Gastroesophageal sphincter (tissue), 4 donors: ENCODE data around the gene OCA2. TPM values are rescaled to one million over a fixed set of nuclear protein-coding genes. Genes with fewer than 3 reads are reported as not detected.

Experiments used
- ATAC-seq: fragments of 150-250 bp; one replicate; pipeline ENCODE4 v1.9.1; 2016; ENCODE audit warnings: mild to moderate bottlenecking, moderate library complexity
- H3K27ac ChIP-seq, 4 donors: fragments of 200-600 bp; sonication (generic) in 3 of 4; 1 replicate in 3 of 4; 2 replicates in 1 of 4; pipeline ENCODE4 v1.5.1; 2016 to 2019
- H3K27me3 ChIP-seq: fragments of 200-600 bp; sonication (generic); one replicate; pipeline ENCODE4 v1.5.1; 2019
- H3K36me3 ChIP-seq, 2 donors: fragments of 200-600 bp; sonication (generic); one replicate each; pipeline ENCODE4 v1.5.1; 2019; ENCODE audit warnings: control low read depth in 1 of 2
- H3K4me1 ChIP-seq, 3 donors: fragments of 200-600 bp; sonication (generic); 1 replicate in 2 of 3; 2 replicates in 1 of 3; pipeline ENCODE4 v1.5.1; 2016 to 2019; ENCODE audit warnings: control low read depth in 2 of 3
- H3K4me3 ChIP-seq, 2 donors: fragments of 200-600 bp; sonication (generic); one replicate each; pipeline ENCODE4 v1.5.1; 2019; ENCODE audit warnings: mild to moderate bottlenecking in 1 of 2, moderate library complexity in 1 of 2
- H3K9me3 ChIP-seq, 3 donors: fragments of 200-600 bp; sonication (generic); one replicate each; pipeline ENCODE4 v1.5.1; 2017 to 2019; ENCODE audit warnings: control low read depth in 2 of 3
- EP300 ChIP-seq: sonication (generic); formaldehyde crosslinking; IDR thresholded peaks from one replicate; pipeline ENCODE4 v1.6.1; 2017; ENCODE audit warnings: antibody characterized with exemption, mild to moderate bottlenecking
- POLR2A ChIP-seq, 2 donors: fragments of 450-650 bp; IDR thresholded peaks; one replicate each; pipeline ENCODE4 v1.6.1; 2017; ENCODE audit warnings: antibody characterized with exemption in 2 of 2, mild to moderate bottlenecking in 2 of 2, moderate library complexity in 1 of 2
- POLR2AphosphoS5 ChIP-seq: sonication (generic); formaldehyde crosslinking; IDR thresholded peaks from one replicate; pipeline ENCODE4 v1.6.1; 2017; ENCODE audit warnings: antibody characterized with exemption
- WGBS, 2 donors: methylation state at CpG; one replicate each; pipeline ENCODE4 v1.1.5; 2018; ENCODE audit warnings: low coverage in 1 of 2; 5-methylcytosine and 5-hydroxymethylcytosine counted together
- total RNA-seq, 4 donors: library from RNA; depleted of rRNA; stranded (reverse); fragments of >200 nt; gene quantifications; one replicate each; pipeline ENCODE4 v1.1.0, GENCODE V29; 2016
- TF ChIP-seq, protein P1 (sequence below), 4 experiments: fragments of 200-600 bp in 2 of 4; fragments of 450-650 bp in 2 of 4; sonication (generic) in 1 of 4; IDR thresholded peaks; one replicate each; pipeline ENCODE4 v1.5.1; 2017 to 2019; ENCODE audit warnings: antibody characterized with exemption in 4 of 4, mild to moderate bottlenecking in 2 of 4, moderate library complexity in 2 of 4

OCA2 gene
- total RNA-seq, 4 donors from 2014 or later = 0.40 to 2.0 (median 1.1) TPM; not detected in 1

DNA sequence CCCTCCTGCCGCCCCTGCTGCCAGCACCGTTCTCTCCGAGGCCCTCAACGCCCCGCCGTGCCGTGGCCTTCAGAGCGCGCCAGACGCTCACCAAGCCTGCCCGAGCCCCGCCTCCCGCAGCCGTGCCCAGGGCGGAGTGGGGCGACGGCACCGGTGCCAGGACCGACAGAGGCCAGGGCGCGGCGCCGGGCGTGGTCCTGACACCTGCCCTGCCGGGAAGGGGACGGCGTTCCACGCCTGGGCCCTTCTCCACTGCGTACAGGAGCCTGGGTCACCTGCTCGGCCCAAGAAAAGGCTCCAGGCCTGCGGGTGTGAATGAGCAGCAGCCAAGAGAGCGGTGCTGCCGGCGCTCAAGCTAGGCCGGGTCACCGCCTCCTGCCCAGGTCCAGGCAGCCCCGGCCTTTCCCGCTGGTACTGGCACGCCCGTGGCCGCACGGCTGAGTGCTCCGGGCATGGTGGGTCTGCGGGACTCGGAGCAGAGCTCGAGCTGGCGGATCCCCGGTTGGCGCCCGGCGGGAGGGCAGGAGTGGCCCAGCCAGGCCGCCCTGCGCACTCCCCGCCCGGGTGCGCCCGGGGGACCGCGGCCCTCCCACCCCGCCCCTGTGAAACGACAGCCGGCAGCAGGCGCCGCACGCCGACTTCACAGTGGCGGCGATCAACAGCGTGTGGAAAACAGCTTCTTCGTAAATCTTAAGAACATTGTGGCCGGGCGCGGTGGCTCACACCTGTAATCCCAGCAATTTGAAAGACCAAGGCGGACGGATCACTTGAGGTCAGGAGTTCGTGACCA is 4.2 kb downstream of the OCA2 start:
- peaks cover 0 to 18% (median 0%) of the 10 kb centered on the region in 3 donors for H3K9me3 ChIP-seq
- peaks cover 57% of the 10 kb centered on the region for H3K27me3 ChIP-seq
- WGBS, 2 donors = 40% methylated on average over 1 of the region's 76 CpGs; no CpG with 5 or more reads in 1 of the 2 donors
- peaks cover 0 to 56% (median 14%) of the 10 kb centered on the region in 3 donors for H3K4me1 ChIP-seq
- TF ChIP-seq POLR2AphosphoS5 (no peak), POLR2A (IDR thresholded peaks at IDR 0.05) (no peak), EP300 (no peak)
- TF ChIP-seq, protein P1, sequence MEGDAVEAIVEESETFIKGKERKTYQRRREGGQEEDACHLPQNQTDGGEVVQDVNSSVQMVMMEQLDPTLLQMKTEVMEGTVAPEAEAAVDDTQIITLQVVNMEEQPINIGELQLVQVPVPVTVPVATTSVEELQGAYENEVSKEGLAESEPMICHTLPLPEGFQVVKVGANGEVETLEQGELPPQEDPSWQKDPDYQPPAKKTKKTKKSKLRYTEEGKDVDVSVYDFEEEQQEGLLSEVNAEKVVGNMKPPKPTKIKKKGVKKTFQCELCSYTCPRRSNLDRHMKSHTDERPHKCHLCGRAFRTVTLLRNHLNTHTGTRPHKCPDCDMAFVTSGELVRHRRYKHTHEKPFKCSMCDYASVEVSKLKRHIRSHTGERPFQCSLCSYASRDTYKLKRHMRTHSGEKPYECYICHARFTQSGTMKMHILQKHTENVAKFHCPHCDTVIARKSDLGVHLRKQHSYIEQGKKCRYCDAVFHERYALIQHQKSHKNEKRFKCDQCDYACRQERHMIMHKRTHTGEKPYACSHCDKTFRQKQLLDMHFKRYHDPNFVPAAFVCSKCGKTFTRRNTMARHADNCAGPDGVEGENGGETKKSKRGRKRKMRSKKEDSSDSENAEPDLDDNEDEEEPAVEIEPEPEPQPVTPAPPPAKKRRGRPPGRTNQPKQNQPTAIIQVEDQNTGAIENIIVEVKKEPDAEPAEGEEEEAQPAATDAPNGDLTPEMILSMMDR (IDR thresholded peaks at IDR 0.05) = no peak
- peak overlapping the region; percentile 36 to 61 for H3K4me3 ChIP-seq
- peak; percentile 4 for ATAC-seq
- H3K36me3 ChIP-seq = no peaks in the 10 kb centered on the region
- H3K27ac ChIP-seq = peak overlapping the region in 3 of 4 donors; percentile 18 to 82 (median 75)

DNA sequence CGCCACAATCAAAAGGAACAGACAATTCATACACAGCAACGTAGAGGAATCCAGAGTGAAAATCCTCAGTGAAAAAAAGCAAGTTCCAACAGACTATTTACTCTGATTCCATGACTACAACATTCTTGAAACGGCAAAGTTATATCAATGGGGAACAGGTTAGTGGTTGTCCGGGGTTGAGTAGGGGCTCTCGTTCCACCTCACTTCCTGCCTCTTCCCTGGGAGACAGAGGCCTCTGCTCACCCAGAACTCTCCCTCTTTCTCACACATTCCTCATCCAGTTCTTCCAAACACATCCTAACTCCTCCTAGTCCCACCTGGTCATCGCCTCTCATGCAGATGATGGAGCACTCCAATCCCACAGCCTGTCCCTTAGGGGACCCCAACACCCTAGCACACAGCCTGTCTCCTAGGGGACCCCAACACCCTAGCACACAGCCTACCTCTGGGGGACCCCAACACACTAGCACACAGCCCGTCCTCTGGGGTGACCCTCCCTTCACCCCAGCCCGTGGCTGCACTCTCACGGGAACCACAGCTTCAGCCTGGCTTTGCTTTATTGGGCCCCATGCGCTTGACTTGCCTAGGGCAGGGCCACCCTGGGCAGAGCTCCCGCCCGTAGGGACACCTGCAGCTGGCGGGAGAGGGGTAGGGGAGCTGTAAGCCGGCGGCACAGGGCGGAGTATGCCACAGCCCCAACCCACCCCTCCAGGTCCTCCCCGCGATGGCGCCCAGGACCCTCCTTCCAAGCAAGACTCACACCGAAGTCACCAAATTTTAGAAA is 5.2 kb downstream of the OCA2 start:
- Histone ChIP-seq H3K4me1 (peaks cover 0 to 48% (median 7%) of the 10 kb centered on the region in 3 donors), H3K27ac (no peak overlapping the region), H3K4me3 (peak overlapping the region in 1 of 2 donors; percentile 61), H3K27me3 (peaks cover 49% of the 10 kb centered on the region), H3K36me3 (no peaks in the 10 kb centered on the region), H3K9me3 (peaks cover 0 to 26% (median 0%) of the 10 kb centered on the region in 3 donors)
- ATAC-seq = no peak
- TF ChIP-seq POLR2A (IDR thresholded peaks at IDR 0.05) (no peak), EP300 (no peak), POLR2AphosphoS5 (no peak)
- TF ChIP-seq, protein P1 (IDR thresholded peaks at IDR 0.05) = no peak
- 62 to 64% methylated on average over 4 to 14 of the region's 20 CpGs for WGBS, 2 donors

DNA sequence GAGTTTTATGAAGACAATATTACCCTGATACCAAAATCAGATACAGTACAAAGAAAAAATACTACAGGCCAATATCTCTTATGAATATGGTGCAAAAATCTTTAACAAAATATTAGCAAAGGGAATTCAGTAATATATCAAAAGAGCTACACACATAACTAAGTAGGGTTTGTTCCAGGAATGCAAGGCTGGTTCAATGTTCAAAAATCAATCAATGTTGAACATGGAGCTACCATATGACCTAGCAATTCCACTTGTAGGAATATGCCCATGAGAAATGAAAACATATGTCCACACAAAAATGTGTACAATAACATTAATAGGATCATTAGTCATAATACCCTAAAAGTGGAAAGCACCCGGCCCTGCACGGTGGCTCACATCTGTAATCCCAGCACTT is 7.8 kb downstream of the OCA2 start:
- Histone ChIP-seq H3K4me1 (peaks cover 0 to 23% (median 4%) of the 10 kb centered on the region in 3 donors), H3K27me3 (peaks cover 25% of the 10 kb centered on the region), H3K9me3 (peaks cover 0 to 30% (median 0%) of the 10 kb centered on the region in 3 donors), H3K27ac (no peak overlapping the region), H3K36me3 (no peaks in the 10 kb centered on the region), H3K4me3 (no peak overlapping the region)
- 91 to 92% methylated on average over 2 of the region's 2 CpGs for WGBS, 2 donors
- ATAC-seq = no peak
- TF ChIP-seq EP300 = no peak

DNA sequence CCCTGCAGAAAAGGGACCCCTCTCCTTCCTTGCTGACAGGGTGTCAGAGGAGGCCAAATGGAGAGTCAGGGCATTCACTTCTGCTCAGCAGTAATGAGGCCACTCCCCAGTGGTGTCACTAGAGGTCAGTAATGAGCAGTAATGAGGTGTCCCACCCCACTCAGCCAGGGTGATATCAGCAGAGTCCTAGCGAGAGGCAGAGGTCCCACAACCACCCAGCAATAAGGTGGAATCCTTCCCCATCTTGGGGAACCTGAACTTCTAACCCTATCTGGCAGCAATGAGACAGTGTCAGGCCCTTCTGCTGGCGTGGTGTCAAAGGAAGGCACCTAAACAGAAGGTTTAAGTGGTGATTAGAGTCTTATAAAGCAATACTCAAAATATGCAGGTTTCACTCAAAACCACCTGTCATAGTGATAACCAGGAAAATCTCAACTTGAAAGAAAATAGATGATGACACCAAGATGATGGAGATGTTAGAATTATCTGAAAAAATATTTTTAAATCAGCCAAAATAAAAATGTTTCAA is 12.9 kb downstream of the OCA2 start:
- no peak overlapping the region for H3K4me3 ChIP-seq
- no peaks in the 10 kb centered on the region for H3K4me1 ChIP-seq
- WGBS, 2 donors = 38% methylated on average over 1 of the region's 2 CpGs; no CpG with 5 or more reads in 1 of the 2 donors
- no peak overlapping the region for H3K27ac ChIP-seq
- TF ChIP-seq EP300 = no peak
- TF ChIP-seq, protein P1 (IDR thresholded peaks at IDR 0.05) = peak; percentile 53 to 78 (median 58)
- ATAC-seq = peak; percentile 88
- H3K9me3 ChIP-seq = peaks cover 0 to 28% (median 0%) of the 10 kb centered on the region in 3 donors
- H3K27me3 ChIP-seq = no peaks in the 10 kb centered on the region
- no peaks in the 10 kb centered on the region for H3K36me3 ChIP-seq

DNA sequence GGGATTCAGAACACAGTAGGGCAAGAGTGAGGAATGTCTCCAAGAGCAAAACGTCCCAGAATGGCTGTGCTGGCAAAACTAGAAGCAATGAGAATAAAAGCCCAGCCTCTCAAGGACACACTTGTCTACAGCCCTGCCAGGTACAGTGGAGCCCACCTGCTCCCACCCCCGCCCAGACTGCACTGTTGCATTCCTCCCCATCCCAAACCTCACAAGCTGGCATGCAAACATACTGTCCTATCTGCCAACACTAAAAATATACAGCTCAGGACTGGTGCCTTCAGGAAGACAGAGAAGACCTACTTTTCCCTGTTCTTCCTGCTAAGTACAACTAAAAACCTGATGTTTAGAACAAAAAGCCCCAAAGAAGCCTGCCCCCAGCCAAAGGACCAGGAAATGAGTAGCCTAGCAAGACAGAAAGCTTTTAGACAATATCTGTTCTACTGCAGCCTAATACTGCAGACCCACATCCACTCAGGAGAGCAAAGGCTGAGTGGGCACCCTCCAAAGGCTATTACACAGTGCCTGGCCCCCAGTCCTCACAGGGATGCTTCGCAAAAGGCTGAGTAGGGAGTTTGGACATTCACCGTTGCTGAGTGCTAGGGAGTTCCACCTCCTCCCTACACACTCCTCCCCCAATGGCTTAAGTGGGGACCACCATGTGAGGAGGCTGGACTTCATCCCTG is 13.5 kb downstream of the OCA2 start:
- H3K4me3 ChIP-seq = no peak overlapping the region
- no peak overlapping the region for H3K27ac ChIP-seq
- TF ChIP-seq, protein P1 (IDR thresholded peaks at IDR 0.05) = no peak
- TF ChIP-seq POLR2AphosphoS5 (no peak), POLR2A (IDR thresholded peaks at IDR 0.05) (no peak), EP300 (no peak)
- whole genome bisulfite sequencing, 2 donors = 40 to 67% methylated on average over 2 of the region's 4 CpGs
- H3K4me1 ChIP-seq = no peaks in the 10 kb centered on the region
- no peak for ATAC-seq
- no peaks in the 10 kb centered on the region for H3K27me3 ChIP-seq
- H3K9me3 ChIP-seq = peaks cover 0 to 23% (median 0%) of the 10 kb centered on the region in 3 donors
- no peaks in the 10 kb centered on the region for H3K36me3 ChIP-seq
